Mesothelial cell of epicardium (in vitro differentiated cells): ENCODE measurements around the gene HMGCS1. TPM values are rescaled to one million over a fixed set of nuclear protein-coding genes. Genes with fewer than 3 reads are reported as not detected.

ENCODE experiments used
- DNase-seq, 2 experiments: peaks; one replicate each; pipeline ENCODE4 v3.0.0; 2021; ENCODE audit warnings: low spot score in 2 of 2; ENCODE audit not compliant: unreplicated experiment in 2 of 2
- H3K27ac Mint-ChIP-seq: 2 replicates; pipeline ENCODE4 v1.8.0; 2021; ENCODE audit warnings: mixed read lengths
- H3K27me3 Mint-ChIP-seq: 2 replicates; pipeline ENCODE4 v1.8.0; 2021; ENCODE audit warnings: low read depth, mixed read lengths
- H3K36me3 Mint-ChIP-seq: 2 replicates; pipeline ENCODE4 v1.8.0; 2021; ENCODE audit warnings: mixed read lengths
- H3K4me1 Mint-ChIP-seq: 2 replicates; pipeline ENCODE4 v1.8.0; 2021; ENCODE audit warnings: mixed read lengths
- H3K4me3 Mint-ChIP-seq: 2 replicates; pipeline ENCODE4 v1.8.0; 2021; ENCODE audit warnings: mild to moderate bottlenecking, moderate library complexity, mixed read lengths
- H3K9me3 Mint-ChIP-seq: 2 replicates; pipeline ENCODE4 v1.8.0; 2021; ENCODE audit warnings: mixed read lengths
- CTCF ChIP-seq: fragments of 200-600 bp; sonication (generic); IDR thresholded peaks from one replicate; pipeline ENCODE4 v1.5.0; 2021; ENCODE audit warnings: antibody characterized with exemption; ENCODE audit not compliant: unreplicated experiment
- total RNA-seq: library from RNA; stranded (reverse); gene quantifications from 3 replicates; pipeline ENCODE4 v1.2.1, GENCODE V29; 2021

The HMGCS1 gene
- total RNA-seq, 1 donor from 2014 or later = 129 TPM

GRCh38 chr5:43256261-43256966 lies 56.8 kb downstream of the HMGCS1 start:
- H3K27me3 Mint-ChIP-seq = peaks cover 29% of the 10 kb centered on the region
- no peak overlapping the region for H3K27ac Mint-ChIP-seq
- DNase-seq = no peak
- H3K36me3 Mint-ChIP-seq = no peaks in the 10 kb centered on the region
- peaks cover 4% of the 10 kb centered on the region for H3K9me3 Mint-ChIP-seq
- no peak for TF ChIP-seq CTCF
- peaks cover 3% of the 10 kb centered on the region for H3K4me1 Mint-ChIP-seq
- no peak overlapping the region for H3K4me3 Mint-ChIP-seq

GRCh38 chr5:43255704-43256103 lies 57.5 kb downstream of the HMGCS1 start:
- TF ChIP-seq CTCF = no peak
- Mint-ChIP-seq H3K4me1 (peaks cover 3% of the 10 kb centered on the region), H3K4me3 (no peak overlapping the region), H3K36me3 (no peaks in the 10 kb centered on the region), H3K27me3 (peaks cover 29% of the 10 kb centered on the region), H3K27ac (no peak overlapping the region), H3K9me3 (peaks cover 4% of the 10 kb centered on the region)
- DNase-seq = no peak

- Mint-ChIP-seq H3K4me3 (no peak overlapping the region), H3K27ac (no peak overlapping the region), H3K36me3 (no peaks in the 10 kb centered on the region), H3K9me3 (no peaks in the 10 kb centered on the region), H3K27me3 (peaks cover 21% of the 10 kb centered on the region), H3K4me1 (peaks cover 3% of the 10 kb centered on the region)
- TF ChIP-seq CTCF = no peak
- DNase-seq = no peak
These were observed 61.5 kb downstream of the HMGCS1 start for GRCh38 chr5:43251754-43252153.

- H3K4me3 Mint-ChIP-seq = no peak overlapping the region
- H3K27me3 Mint-ChIP-seq = peaks cover 19% of the 10 kb centered on the region
- no peak for TF ChIP-seq CTCF
- no peak overlapping the region for H3K27ac Mint-ChIP-seq
- H3K36me3 Mint-ChIP-seq = no peaks in the 10 kb centered on the region
- H3K4me1 Mint-ChIP-seq = peaks cover 8% of the 10 kb centered on the region
- H3K9me3 Mint-ChIP-seq = no peaks in the 10 kb centered on the region
- DNase-seq = no peak
These were observed 67.4 kb downstream of the HMGCS1 start for GRCh38 chr5:43245724-43246385.

- H3K4me3 Mint-ChIP-seq = no peak overlapping the region
- DNase-seq = no peak
- H3K36me3 Mint-ChIP-seq = no peaks in the 10 kb centered on the region
- peaks cover 21% of the 10 kb centered on the region for H3K27me3 Mint-ChIP-seq
- no peaks in the 10 kb centered on the region for H3K9me3 Mint-ChIP-seq
- peaks cover 8% of the 10 kb centered on the region for H3K4me1 Mint-ChIP-seq
- H3K27ac Mint-ChIP-seq = no peak overlapping the region
- no peak for TF ChIP-seq CTCF
These were observed 68.2 kb downstream of the HMGCS1 start for GRCh38 chr5:43244823-43245565.
